Hematopoietic multipotent progenitor cell treated with erythropoietin and hydrocortisone succinate and interleukin-3 and kit ligand, for 17 days (in vitro differentiated cells): ENCODE results near the gene MACROD1.

Experiments used
- DNase-seq: peaks from one replicate; pipeline ENCODE4 v3.0.0-alpha.2; 2015; ENCODE audit warnings: low spot score

MACROD1 gene

GRCh38 chr11:64113462-64113780, 52.5 kb downstream of the MACROD1 start:
- no peak for DNase-seq

DNA sequence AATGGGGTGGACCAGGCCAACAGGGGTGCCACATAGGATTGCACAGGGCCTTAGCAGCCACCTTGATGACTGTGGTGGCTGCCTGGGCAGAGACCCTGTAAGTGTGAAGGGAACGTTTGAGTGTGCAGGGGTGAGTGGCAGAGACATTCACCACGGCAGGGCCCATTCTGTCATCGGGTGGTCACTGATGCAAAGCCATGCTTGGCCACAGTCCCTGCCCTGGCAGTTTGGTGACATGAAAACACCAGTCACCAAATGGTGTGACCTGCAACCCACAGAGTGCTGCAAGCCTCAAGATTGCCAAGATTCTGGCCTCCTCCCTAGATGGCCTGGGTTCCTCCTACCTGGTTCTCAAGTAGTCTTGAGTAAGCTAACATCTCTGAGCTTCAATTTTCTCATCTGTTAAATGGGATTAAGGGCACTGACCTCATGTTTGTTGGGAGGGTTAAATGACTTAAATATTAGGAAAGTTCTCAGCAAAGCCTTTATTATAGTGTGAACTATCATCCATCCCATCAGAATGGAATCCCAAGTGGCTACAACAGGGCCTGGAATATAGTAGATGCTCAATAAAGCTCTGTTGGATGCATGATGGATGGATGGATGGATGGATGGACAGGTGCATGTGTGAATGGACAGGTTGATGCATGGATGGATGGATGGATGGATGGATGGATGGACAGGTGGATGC, 53.0 kb downstream of the MACROD1 start:
- no peak for DNase-seq

DNA sequence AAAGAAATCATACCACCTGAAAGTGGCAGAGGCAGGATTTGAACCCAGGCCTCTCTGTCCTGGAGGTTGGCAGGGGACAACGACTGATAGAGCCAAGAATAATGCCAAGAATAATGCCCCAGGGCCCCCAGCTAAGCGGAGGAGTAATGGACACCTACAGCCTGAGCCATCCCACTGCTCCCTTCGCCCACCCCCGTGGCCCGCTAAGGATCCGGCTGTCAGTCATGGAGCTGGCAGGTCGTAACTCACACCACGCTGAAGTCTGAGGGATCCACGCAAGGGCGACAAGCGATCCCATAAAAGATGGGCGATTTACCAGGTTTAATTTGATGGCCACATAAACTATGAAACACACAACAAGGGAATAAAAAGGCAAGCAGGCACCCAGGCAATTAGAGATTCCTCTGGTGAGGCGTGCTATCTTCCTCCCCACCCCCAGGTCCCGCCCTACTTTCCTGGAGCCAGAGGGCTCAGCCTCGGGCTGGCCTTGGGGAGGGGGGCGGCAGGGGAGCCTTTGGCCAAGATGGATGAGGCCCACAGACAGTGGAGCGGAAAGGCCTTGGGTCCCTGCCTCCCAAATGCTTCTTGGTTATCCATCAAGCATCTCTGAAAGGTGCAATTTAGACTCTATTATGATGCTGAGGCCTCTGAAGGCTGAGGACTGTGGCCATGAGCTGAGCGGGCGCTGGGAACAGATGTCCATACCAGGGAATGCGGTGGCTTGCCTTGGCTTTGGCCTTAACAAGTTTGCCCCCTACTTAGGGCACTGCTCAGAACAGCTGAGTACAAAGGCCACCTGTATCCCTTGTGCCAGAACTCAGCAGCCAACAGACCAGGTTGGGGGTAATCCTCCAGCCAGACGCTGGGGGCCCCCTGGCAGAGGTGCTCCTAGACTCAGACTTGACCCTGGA, 55.2 kb downstream of the MACROD1 start:
- DNase-seq = no peak

GRCh38 chr11:64109332-64109731, 56.6 kb downstream of the MACROD1 start:
- no peak for DNase-seq

GRCh38 chr11:64107303-64107702, 58.6 kb downstream of the MACROD1 start:
- no peak for DNase-seq

- DNase-seq = no peak
Measured at GRCh38 chr11:64104632-64105031, 61.3 kb downstream of the MACROD1 start.

- DNase-seq = no peak
Measured at GRCh38 chr11:64103277-64103985, 62.5 kb downstream of the MACROD1 start.

- no peak for DNase-seq
Measured at GRCh38 chr11:64102005-64102738, 63.7 kb downstream of the MACROD1 start.

GRCh38 chr11:64101461-64101860, 64.5 kb downstream of the MACROD1 start:
- DNase-seq = no peak

DNA sequence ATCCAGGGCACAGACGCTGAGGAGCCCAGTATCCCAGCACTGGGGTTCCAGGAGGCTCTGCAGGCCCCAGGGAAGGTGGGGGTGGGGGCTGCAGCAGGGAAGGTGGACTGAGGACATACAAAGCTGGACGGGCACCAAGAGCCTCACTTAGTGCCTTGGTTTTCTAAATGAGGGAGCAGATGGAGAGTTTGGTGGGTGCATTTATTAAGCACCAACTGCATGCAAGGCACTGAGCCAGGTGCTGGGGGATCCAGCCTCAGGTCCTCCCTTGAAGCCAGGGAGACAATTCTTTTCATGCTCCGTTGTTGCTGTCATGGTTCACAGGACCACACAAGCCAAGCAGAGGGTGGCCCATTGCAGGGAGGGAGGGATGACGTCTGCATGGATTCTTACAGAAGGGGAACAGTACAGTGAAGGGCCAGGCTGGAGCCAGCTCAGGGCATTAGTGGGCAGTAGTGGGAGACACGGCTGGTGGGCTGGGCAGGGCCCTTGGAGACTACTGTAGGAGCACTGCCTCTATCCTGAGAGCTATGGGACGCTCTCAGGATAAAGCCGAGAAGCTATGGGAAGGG, 65.0 kb downstream of the MACROD1 start:
- DNase-seq = no peak

- DNase-seq = no peak
Measured at GRCh38 chr11:64100360-64100759, 65.6 kb downstream of the MACROD1 start.

- DNase-seq = no peak
Measured at GRCh38 chr11:64099436-64099835, 66.5 kb downstream of the MACROD1 start.

- no peak for DNase-seq
Measured at GRCh38 chr11:64098318-64098831, 67.5 kb downstream of the MACROD1 start.

DNA sequence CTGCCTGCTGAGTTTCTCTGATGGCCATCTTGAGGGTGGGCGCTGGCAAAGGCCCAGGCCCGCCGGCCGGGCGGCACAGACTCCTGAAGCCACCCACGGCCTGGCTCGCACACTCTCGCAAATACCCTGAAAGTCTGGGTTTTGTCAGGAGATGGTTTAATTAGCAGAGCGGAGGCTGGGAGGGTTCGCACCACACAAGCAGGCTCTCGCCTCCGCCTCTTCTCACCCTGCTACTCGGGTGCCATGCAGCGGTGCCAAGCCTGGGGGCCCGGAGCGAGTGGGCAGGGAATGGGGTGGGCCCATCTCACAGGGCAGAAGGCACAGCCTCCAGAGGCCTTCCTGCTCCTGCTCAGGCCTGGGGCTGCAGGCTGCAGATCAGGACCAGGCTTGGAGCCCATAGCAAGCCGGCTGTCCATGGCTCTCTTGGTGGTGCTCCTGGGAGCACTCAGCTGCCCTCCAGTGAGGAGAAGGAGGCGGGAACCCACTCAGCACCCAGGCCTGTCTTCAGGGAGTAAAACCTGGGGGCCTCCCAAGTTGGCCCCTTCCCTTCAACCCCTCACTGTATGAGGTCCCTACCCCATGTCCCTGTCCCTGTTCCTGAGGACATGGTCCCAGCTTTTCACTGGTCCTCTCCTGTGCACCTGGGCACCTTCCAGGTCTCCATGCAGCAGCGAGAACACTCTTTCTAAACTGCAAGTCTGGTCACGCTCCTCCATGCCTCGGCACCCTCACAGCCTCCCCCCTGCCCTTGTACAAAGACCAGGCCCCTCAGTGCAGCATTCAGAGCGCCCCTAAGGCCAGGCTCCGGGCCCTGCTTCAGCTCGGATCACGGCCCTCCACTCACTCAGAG, 68.2 kb downstream of the MACROD1 start:
- no peak for DNase-seq

GRCh38 chr11:64096835-64097234, 69.1 kb downstream of the MACROD1 start:
- no peak for DNase-seq

GRCh38 chr11:64095949-64096348, 70.0 kb downstream of the MACROD1 start:
- DNase-seq = no peak

DNA sequence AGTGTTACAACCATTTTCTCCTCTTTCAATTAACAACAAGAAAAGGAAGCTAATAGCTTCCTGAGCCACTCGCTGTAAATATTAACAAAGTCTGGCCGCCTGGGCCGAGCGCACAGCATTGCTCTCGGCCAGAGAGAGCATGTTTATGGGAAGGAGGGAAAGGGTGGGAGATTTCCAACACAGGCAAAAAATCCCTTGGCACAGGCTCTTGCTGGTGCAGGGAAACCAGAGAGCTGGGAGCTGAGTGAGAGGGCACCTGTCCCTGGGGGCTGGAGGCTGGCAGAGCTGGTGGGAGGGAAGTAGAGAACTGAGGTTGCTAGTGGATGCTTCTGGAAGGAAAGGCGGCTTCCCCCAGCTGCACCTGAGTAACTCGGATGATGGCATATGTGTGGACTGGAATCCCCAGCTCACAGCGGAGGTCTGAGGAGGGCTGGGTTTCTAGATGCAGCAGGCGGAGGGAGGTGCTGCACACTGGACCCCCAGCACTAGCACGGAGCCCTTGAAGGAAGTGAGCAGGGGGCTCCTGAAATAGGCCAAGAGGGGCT, 70.6 kb downstream of the MACROD1 start:
- DNase-seq = no peak

- DNase-seq = no peak
Measured at GRCh38 chr11:64094463-64095260, 71.3 kb downstream of the MACROD1 start.

GRCh38 chr11:64093233-64094039, 72.5 kb downstream of the MACROD1 start:
- no peak for DNase-seq
